SK-N-SH (cell line): ENCODE measurements around the gene WWC2. TPM values are rescaled to one million over a fixed set of nuclear protein-coding genes. Genes with fewer than 3 reads are reported as not detected.

ENCODE experiments used
- CTCF ChIA-PET: fragments of 300-600, 350-600 bp; formaldehyde crosslinking; extraction: SDS; loops from one replicate; lab custom pipeline; 2021; lab: Yijun Ruan, JAX
- POLR2A ChIA-PET: fragments of 350-600 bp; sonication (Branson Sonifier 250); formaldehyde crosslinking; extraction: SDS; loops from one replicate; lab custom pipeline; 2020; ENCODE audit warnings: antibody characterized with exemption, inconsistent platforms; lab: Yijun Ruan, JAX
- DNase-seq: peaks from one replicate; pipeline ENCODE4 v3.0.0; 2012
- H2AFZ ChIP-seq: fragments of 200-600 bp; sonication (generic); 2 replicates; pipeline ENCODE4 v1.8.1; 2016; ENCODE audit warnings: antibody characterized with exemption, mild to moderate bottlenecking, low read depth
- H3F3A ChIP-seq: fragments of 200-600 bp; sonication (generic); replicated peaks from 2 replicates; pipeline ENCODE3; 2016; ENCODE audit warnings: antibody characterized with exemption, mild to moderate bottlenecking; ENCODE audit not compliant: insufficient read depth
- H3K27ac ChIP-seq, 2 experiments: fragments of 200-500 bp in 1 of 2; fragments of 200-600 bp in 1 of 2; sonication (Bioruptor generic) in 1 of 2; sonication (generic), shearing (Covaris generic) in 1 of 2; 2 replicates each; pipeline versions ENCODE4 v1.5.1 to v1.6.1; 2014 to 2016; ENCODE audit warnings: low read depth in 2 of 2, inconsistent platforms in 1 of 2, low read length in 1 of 2, mild to moderate bottlenecking in 1 of 2, mixed read lengths in 1 of 2
- H3K27me3 ChIP-seq: fragments of 200-600 bp; sonication (generic), shearing (Covaris generic); 2 replicates; pipeline ENCODE4 v1.6.1; 2016; ENCODE audit warnings: mixed run types; ENCODE audit not compliant: insufficient read depth
- H3K36me3 ChIP-seq, 2 experiments: fragments of 200-500 bp in 1 of 2; fragments of 200-600 bp in 1 of 2; sonication (Bioruptor generic) in 1 of 2; sonication (generic) in 1 of 2; replicated peaks in 1 of 2; 2 replicates each; pipeline versions ENCODE3 to v1.5.1; 2014 to 2016; ENCODE audit warnings: low read length in 1 of 2, mild to moderate bottlenecking in 1 of 2; ENCODE audit not compliant: insufficient read depth in 2 of 2, control insufficient read depth in 1 of 2
- H3K4me1 ChIP-seq, 2 experiments: fragments of 200-500 bp in 1 of 2; fragments of 200-600 bp in 1 of 2; sonication (Bioruptor generic) in 1 of 2; sonication (generic), shearing (Covaris generic) in 1 of 2; 2 replicates each; pipeline versions ENCODE4 v1.5.1 to v1.6.1; 2014 to 2016; ENCODE audit warnings: low read depth in 1 of 2, low read length in 1 of 2, mixed run types in 1 of 2; ENCODE audit not compliant: insufficient read depth in 2 of 2, control insufficient read depth in 1 of 2
- H3K4me2 ChIP-seq: fragments of 200-600 bp; sonication (generic), shearing (Covaris generic); 2 replicates; pipeline ENCODE4 v1.6.1; 2017; ENCODE audit warnings: mixed run types
- H3K4me3 ChIP-seq, 2 experiments: fragments of 200-500 bp in 1 of 2; fragments of 200-600 bp in 1 of 2; sonication (Bioruptor generic) in 1 of 2; sonication (generic), shearing (Covaris generic) in 1 of 2; 2 replicates each; pipeline versions ENCODE4 v1.5.1 to v1.8.1; 2014 to 2016; ENCODE audit warnings: low read depth in 2 of 2, inconsistent platforms in 1 of 2, low read length in 1 of 2, mild to moderate bottlenecking in 1 of 2, mixed read lengths in 1 of 2, moderate library complexity in 1 of 2
- H3K79me2 ChIP-seq: fragments of 200-600 bp; sonication (generic); 2 replicates; pipeline ENCODE4 v1.8.1; 2017; ENCODE audit warnings: mild to moderate bottlenecking; ENCODE audit not compliant: insufficient read depth
- H3K9ac ChIP-seq: fragments of 200-600 bp; sonication (generic); 2 replicates; pipeline ENCODE4 v1.6.1; 2017; ENCODE audit warnings: mixed run types
- H3K9me2 ChIP-seq: fragments of 200-600 bp; sonication (generic); 2 replicates; pipeline ENCODE4 v1.6.1; 2017; ENCODE audit warnings: mixed run types
- H3K9me3 ChIP-seq: fragments of 200-600 bp; sonication (generic); 2 replicates; pipeline ENCODE4 v1.6.1; 2017; ENCODE audit warnings: mixed run types, mild to moderate bottlenecking, moderate library complexity
- H4K20me1 ChIP-seq: fragments of 200-600 bp; sonication (generic); 2 replicates; pipeline ENCODE4 v1.6.1; 2017; ENCODE audit warnings: mild to moderate bottlenecking, mixed run types; ENCODE audit not compliant: insufficient read depth
- CHD2 ChIP-seq: fragments of 150-350 bp; IDR thresholded peaks from 2 replicates; pipeline ENCODE4 v1.6.1; 2018; ENCODE audit warnings: low read length; ENCODE audit not compliant: partially characterized antibody
- ELF1 ChIP-seq: IDR thresholded peaks from 2 replicates; pipeline ENCODE4 v1.4.0; 2012
- EZH2phosphoT487 ChIP-seq: fragments of 200-600 bp; sonication (generic); IDR thresholded peaks from 2 replicates; pipeline ENCODE4 v1.6.1; 2017; ENCODE audit warnings: low read depth, mixed run types, mild to moderate bottlenecking, antibody characterized with exemption, moderate library complexity, borderline replicate concordance
- FOSL2 ChIP-seq: IDR thresholded peaks from 2 replicates; pipeline ENCODE4 v1.4.0; 2012; ENCODE audit warnings: low read depth, mild to moderate bottlenecking, moderate library complexity, borderline replicate concordance
- FOXJ3 ChIP-seq: sonication (generic); formaldehyde crosslinking; IDR thresholded peaks from 2 replicates; pipeline ENCODE4 v1.5.1; 2020; ENCODE audit warnings: mild to moderate bottlenecking, missing genetic modification reagents
- FOXM1 ChIP-seq: IDR thresholded peaks from 2 replicates; pipeline ENCODE4 v1.4.0; 2012; ENCODE audit warnings: low read depth, mild to moderate bottlenecking
- GABPA ChIP-seq: IDR thresholded peaks from 2 replicates; pipeline ENCODE4 v1.4.0; 2012; ENCODE audit warnings: low read depth, mild to moderate bottlenecking
- MXI1 ChIP-seq: IDR thresholded peaks from 2 replicates; pipeline ENCODE4 v1.6.1; 2012; ENCODE audit warnings: mild to moderate bottlenecking, low read depth, low read length, improper control_type of control experiment
- POLR2AphosphoS5 ChIP-seq: IDR thresholded peaks from 2 replicates; pipeline ENCODE4 v1.6.1; 2012; ENCODE audit warnings: low read depth, low read length
- RFX5 ChIP-seq: IDR thresholded peaks from 2 replicates; pipeline ENCODE4 v1.6.1; 2012; ENCODE audit warnings: mild to moderate bottlenecking, improper control_type of control experiment, low read length
- TCF12 ChIP-seq: IDR thresholded peaks from 2 replicates; pipeline ENCODE4 v1.4.0; 2012
- TEAD4 ChIP-seq: IDR thresholded peaks from 2 replicates; pipeline ENCODE4 v1.4.0; 2012; ENCODE audit warnings: mild to moderate bottlenecking, borderline replicate concordance; ENCODE audit not compliant: insufficient read depth
- YY1 ChIP-seq: IDR thresholded peaks from 2 replicates; pipeline ENCODE4 v1.4.0; 2012; ENCODE audit warnings: low read depth, mild to moderate bottlenecking
- WGBS: methylation state at CpG from one replicate; pipeline ENCODE4 v1.1.6; 2017; ENCODE audit warnings: low lambda C conversion rate; 5-methylcytosine and 5-hydroxymethylcytosine counted together
- polyA plus RNA-seq, 3 experiments: library from polyadenylated mRNA; depleted of rRNA; stranded (reverse); fragments of >200 nt; gene quantifications; 2 replicates each; pipeline ENCODE4 v1.2.3, GENCODE V29; 2012
- TF ChIP-seq, protein P1 (sequence below): IDR thresholded peaks from 2 replicates; pipeline ENCODE4 v1.6.1; 2012; ENCODE audit warnings: mild to moderate bottlenecking, low read depth, low read length, moderate library complexity
- TF ChIP-seq, protein P2 (sequence below): fragments of 150-350 bp; IDR thresholded peaks from 2 replicates; pipeline ENCODE4 v1.6.1; 2017; ENCODE audit warnings: antibody characterized with exemption, low read length, low read depth, borderline replicate concordance

Gene WWC2
- polyA plus RNA-seq, 1 of the 3 experiments (the other 2 are of a cell fraction), result 18.4 TPM

DNA sequence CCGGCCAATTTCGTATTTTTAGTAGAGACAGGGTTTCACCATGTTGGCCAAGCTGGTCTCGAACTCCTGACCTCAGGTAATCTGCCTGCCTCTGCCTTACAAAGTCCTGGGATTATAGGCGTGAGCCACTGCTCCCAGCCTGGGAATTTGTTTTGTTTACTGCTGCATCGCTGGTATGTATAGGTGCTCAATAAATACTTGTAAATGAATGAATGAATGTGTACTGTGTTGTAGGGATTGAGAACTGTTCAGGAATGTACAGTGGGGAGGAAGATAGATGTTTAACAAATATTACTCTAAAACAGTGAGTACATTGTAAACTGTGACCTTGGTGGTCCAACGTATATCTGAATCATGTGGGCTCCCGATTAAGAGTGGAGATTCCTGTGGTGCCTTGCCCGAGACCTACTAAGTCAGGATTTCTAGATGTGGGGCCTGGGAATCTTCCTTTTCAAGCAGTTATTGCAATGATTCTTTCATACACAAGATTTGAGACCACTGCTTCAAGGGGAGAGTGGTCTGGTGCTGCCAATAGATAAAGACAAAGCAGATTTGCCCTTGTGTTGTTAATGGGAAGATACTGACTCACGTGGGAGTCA is 41.0 kb downstream of the WWC2 start:
- H3K4me1 ChIP-seq, result peaks cover 32 to 38% of the 10 kb centered on the region in 2 experiments
- H3K36me3 ChIP-seq, result no peaks in the 10 kb centered on the region
- no peak overlapping the region for H3K9ac ChIP-seq
- TF ChIP-seq TEAD4 (no peak), FOXJ3 (no peak), FOXM1 (no peak), CHD2 (no peak), RFX5 (no peak), TCF12 (no peak), ELF1 (no peak), GABPA (no peak), EZH2phosphoT487 (no peak), MXI1 (no peak), YY1 (no peak)
- TF ChIP-seq, protein P1, sequence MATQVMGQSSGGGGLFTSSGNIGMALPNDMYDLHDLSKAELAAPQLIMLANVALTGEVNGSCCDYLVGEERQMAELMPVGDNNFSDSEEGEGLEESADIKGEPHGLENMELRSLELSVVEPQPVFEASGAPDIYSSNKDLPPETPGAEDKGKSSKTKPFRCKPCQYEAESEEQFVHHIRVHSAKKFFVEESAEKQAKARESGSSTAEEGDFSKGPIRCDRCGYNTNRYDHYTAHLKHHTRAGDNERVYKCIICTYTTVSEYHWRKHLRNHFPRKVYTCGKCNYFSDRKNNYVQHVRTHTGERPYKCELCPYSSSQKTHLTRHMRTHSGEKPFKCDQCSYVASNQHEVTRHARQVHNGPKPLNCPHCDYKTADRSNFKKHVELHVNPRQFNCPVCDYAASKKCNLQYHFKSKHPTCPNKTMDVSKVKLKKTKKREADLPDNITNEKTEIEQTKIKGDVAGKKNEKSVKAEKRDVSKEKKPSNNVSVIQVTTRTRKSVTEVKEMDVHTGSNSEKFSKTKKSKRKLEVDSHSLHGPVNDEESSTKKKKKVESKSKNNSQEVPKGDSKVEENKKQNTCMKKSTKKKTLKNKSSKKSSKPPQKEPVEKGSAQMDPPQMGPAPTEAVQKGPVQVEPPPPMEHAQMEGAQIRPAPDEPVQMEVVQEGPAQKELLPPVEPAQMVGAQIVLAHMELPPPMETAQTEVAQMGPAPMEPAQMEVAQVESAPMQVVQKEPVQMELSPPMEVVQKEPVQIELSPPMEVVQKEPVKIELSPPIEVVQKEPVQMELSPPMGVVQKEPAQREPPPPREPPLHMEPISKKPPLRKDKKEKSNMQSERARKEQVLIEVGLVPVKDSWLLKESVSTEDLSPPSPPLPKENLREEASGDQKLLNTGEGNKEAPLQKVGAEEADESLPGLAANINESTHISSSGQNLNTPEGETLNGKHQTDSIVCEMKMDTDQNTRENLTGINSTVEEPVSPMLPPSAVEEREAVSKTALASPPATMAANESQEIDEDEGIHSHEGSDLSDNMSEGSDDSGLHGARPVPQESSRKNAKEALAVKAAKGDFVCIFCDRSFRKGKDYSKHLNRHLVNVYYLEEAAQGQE, result no peak
- TF ChIP-seq, protein P2, sequence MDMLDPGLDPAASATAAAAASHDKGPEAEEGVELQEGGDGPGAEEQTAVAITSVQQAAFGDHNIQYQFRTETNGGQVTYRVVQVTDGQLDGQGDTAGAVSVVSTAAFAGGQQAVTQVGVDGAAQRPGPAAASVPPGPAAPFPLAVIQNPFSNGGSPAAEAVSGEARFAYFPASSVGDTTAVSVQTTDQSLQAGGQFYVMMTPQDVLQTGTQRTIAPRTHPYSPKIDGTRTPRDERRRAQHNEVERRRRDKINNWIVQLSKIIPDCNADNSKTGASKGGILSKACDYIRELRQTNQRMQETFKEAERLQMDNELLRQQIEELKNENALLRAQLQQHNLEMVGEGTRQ, result no peak
- TF ChIP-seq, all 33 proteins: peak for 0
- Histone ChIP-seq H4K20me1 (peaks cover 15% of the 10 kb centered on the region), H3K4me2 (no peak overlapping the region), H3K27me3 (no peaks in the 10 kb centered on the region), H3K4me3 (no peak overlapping the region), H3K9me3 (no peaks in the 10 kb centered on the region), H2AFZ (no peak overlapping the region), H3K9me2 (no peaks in the 10 kb centered on the region), H3F3A (peaks cover 37% of the 10 kb centered on the region), H3K27ac (peak overlapping the region in 1 of 2 experiments; percentile 54; a peak in 3 of 4 replicates), H3K79me2 (peaks cover 88% of the 10 kb centered on the region)
- no peak for DNase-seq
- CTCF ChIA-PET, result no interaction called here
- POLR2A ChIA-PET, result no interaction called here
- 92% methylated on average over 9 of the region's 9 CpGs for WGBS

DNA sequence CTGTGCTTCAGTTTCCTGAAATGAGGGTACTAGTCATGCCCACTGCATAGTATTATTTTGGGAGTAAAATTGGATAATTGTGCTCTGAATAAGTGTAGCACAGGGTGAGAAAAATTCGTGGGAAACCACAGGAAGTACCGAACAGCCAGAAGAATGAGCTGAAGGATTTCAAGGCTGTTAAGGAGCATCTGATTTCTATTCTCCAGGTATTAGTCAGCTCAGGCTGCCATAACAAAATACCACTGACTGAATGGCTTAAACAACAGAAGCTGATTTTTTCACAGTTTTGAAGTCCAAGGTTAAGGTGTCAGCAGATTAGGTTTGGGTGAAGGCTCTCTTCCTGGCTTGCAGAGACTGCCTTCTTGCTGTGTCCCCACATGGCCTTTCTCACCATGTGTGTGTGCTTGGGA is 41.9 kb downstream of the WWC2 start:
- H3K27me3 ChIP-seq, result no peaks in the 10 kb centered on the region
- ChIA-PET POLR2A (no interaction called here), CTCF (interaction anchor here (0.9 to 2.7 kb wide), 4 partner anchors 16 to 202 kb away, joined by 3 to 14 read pairs (median 4); no protein-coding TSS in a partner anchor)
- WGBS, result 30% methylated on average over 2 of the region's 2 CpGs
- no peaks in the 10 kb centered on the region for H3K9me2 ChIP-seq
- no peak for DNase-seq
- no peaks in the 10 kb centered on the region for H3K36me3 ChIP-seq
- peaks cover 32 to 38% of the 10 kb centered on the region in 2 experiments for H3K4me1 ChIP-seq
- peak; percentile 16; the same call in 1 of the 2 replicates for TF ChIP-seq FOSL2
- no peak for TF ChIP-seq POLR2AphosphoS5
- peak; percentile 70; the same call in 1 of the 2 replicates for TF ChIP-seq TCF12
- H4K20me1 ChIP-seq, result peaks cover 15% of the 10 kb centered on the region
- no peak overlapping the region for H3K4me2 ChIP-seq
- H3F3A ChIP-seq, result peaks cover 37% of the 10 kb centered on the region
- no peaks in the 10 kb centered on the region for H3K9me3 ChIP-seq
- no peak overlapping the region for H3K9ac ChIP-seq
- peak overlapping the region; percentile 54 to 96 for H3K27ac ChIP-seq
- H3K79me2 ChIP-seq, result peaks cover 88% of the 10 kb centered on the region
- no peak overlapping the region for H2AFZ ChIP-seq
- no peak overlapping the region for H3K4me3 ChIP-seq
